Femur (tissue), 1 donor: ENCODE results near the gene H6PD.

ENCODE experiments used
- DNase-seq: peaks from one replicate; pipeline ENCODE4 v3.0.0-alpha.2; 2017

The H6PD gene, protein sequence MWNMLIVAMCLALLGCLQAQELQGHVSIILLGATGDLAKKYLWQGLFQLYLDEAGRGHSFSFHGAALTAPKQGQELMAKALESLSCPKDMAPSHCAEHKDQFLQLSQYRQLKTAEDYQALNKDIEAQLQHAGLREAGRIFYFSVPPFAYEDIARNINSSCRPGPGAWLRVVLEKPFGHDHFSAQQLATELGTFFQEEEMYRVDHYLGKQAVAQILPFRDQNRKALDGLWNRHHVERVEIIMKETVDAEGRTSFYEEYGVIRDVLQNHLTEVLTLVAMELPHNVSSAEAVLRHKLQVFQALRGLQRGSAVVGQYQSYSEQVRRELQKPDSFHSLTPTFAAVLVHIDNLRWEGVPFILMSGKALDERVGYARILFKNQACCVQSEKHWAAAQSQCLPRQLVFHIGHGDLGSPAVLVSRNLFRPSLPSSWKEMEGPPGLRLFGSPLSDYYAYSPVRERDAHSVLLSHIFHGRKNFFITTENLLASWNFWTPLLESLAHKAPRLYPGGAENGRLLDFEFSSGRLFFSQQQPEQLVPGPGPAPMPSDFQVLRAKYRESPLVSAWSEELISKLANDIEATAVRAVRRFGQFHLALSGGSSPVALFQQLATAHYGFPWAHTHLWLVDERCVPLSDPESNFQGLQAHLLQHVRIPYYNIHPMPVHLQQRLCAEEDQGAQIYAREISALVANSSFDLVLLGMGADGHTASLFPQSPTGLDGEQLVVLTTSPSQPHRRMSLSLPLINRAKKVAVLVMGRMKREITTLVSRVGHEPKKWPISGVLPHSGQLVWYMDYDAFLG

DNA sequence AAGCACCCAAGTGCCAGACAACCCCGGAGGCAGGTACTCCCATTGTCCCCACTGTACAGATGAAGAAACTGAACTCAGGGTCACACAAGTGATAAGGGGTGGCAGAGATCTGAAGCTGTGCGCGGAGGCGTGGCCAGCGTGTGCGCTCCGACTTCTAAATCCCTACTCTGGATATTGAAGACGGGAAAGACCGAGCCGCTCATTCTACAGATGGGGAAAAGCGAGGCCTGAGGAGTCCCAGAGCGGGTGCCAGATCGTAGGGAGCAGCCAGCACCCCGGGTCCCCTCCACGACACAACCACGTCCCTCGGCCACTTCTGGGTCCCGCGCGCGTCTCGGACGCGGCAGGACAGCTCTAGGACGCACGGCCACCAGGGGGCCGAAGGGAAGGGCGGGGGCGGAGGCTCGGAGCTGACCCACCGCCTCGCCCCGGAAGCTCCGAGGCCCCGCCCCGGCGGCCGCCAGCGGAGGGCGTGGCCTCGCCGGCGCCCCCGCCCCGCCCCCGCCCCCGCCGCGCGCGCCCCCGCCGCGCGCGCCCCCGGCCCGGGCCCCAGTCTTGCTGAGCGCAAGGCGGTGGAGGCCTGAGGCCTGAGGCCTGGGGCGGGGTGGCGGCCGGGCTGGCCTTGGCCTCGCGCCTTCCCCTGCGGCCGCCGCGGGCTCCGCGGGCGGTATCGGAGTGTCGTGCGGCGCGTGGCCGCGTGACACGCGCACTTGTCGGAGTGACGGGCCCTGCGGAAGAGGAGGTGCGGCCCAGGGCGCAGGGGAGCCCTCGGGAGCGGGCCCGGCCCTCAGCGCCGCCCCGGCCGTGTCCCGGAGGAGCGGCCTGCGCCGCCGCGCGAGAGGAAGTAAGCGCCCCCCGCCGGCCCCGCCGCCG is at the start of gene H6PD:
TSS of gene H6PD (plus strand) at position 552 of the 873 bp plus-strand sequence. CDS start 10,161 bp downstream, outside the sequence.
- peak; percentile 90 for DNase-seq

DNA sequence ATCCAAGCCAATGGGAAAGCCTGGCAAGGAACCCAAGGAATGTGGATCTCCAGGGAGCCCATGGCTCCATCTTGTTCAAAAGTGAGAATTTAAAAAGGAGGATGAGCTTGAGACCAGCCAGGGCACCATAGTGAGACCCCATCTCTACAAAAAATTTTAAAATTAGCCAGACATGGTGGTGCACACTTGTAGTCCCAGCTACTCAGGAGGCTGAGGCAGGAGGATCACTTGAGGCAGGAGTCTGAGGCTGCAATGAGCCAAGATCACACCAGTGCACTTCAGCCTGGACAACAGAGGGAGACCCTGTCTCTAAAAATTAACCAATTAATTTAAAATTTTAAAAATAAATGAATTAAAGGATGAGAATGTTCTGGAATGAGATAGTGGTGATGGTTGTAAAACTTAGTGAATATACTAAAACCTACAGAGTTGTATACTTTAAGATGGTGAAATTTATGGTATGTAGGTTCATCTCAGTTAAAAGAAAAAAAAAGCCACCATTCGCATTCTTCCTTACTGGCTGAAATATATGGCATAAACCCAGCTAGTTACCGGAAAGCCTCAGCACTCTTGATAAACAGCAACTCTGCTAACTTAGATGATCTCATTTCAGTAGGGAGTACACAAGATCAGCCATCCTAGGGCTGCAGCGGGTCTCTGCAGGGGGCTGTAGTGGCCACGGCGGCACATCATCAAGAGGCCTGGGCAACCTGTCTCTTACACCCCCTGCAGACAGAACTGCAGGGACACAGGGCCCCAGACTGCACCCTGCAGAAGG is 48.3 kb upstream of the H6PD start:
- DNase-seq = no peak

GRCh38 chr1:9187004-9187403 is 47.6 kb upstream of the H6PD start:
- no peak for DNase-seq

DNA sequence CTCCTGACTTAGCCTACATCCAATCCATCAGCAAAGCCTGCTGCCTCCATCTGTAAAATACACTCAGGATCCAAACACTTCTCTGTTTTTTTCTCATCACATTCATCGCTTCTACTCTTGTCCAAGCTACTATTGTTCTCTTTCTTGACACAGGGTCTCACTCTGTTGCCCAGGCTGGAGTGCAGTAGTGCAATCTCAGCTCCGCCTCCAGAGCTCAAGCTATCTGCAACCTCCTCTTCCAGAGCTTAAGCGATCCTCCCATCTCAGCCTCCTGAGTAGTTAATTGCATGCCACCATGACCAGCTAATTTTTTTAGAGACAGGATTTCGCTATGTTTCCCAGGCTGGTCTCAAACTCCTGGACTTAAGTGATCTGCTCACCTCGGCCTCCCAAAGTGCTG is 44.3 kb upstream of the H6PD start:
- DNase-seq = no peak

DNA sequence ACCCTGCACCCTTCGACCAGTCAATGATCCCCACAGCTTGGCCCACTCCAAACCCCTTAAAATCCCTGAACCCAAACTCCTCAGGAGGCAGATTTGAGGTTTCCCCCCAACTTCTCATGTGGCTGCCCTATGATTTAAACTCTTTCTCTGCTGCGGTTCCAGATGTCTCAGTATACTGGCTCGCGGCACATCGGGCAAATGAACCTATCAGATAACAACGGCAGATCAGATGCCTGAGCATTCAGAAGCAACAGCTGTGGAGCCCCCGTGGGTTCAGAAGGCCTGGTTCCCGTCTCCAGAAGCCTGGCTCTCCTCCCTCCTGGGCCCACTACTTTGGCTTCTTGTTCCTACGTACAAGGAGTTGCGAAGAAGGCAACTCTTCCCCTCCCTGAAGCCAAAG is 43.3 kb upstream of the H6PD start:
- no peak for DNase-seq

GRCh38 chr1:9192578-9193232 is 41.9 kb upstream of the H6PD start:
- DNase-seq = no peak

- DNase-seq = no peak
These were observed 41.3 kb upstream of the H6PD start for GRCh38 chr1:9193233-9193625.

DNA sequence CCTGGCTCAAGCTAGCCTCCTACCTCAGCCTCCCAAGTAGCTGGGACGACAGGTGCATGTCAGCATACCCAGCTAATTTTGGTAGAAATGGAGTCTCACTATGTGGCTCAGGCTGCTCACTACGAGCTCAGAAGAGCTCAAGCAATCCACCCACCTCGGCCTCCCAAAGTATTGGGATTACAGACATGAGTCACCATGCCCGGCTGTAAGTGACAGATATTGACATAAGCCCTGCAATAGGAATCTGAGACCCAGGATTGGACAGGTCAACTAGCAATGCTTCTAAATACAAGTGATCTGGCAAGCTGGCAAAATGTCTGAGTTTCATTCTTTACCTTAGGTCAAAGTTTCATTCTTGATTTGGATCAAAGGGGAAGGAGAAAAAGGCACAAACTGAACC is 40.5 kb upstream of the H6PD start:
- no peak for DNase-seq

DNA sequence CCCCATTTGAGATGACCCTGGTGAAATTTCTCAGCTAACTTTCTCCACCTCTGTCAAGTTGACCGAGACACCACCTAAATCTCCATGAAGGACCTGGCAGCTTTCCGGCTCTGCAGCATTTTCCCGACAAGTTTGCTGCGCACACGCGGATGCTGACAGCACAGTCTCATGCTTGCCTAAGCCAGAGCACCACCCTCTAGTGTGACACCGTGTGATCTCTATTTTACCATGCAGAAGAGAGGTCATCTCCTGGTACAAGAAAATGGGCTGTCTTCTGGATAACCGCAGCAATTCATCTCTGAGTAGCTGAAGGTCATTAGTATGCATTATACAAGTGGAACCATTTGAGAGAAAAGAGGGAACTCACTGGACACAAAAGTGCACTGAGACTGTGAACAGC is 38.9 kb upstream of the H6PD start:
- no peak for DNase-seq

GRCh38 chr1:9196129-9197040 is 38.2 kb upstream of the H6PD start:
- peak; percentile 74 for DNase-seq

- no peak for DNase-seq
These were observed 37.1 kb upstream of the H6PD start for GRCh38 chr1:9197186-9198099.

DNA sequence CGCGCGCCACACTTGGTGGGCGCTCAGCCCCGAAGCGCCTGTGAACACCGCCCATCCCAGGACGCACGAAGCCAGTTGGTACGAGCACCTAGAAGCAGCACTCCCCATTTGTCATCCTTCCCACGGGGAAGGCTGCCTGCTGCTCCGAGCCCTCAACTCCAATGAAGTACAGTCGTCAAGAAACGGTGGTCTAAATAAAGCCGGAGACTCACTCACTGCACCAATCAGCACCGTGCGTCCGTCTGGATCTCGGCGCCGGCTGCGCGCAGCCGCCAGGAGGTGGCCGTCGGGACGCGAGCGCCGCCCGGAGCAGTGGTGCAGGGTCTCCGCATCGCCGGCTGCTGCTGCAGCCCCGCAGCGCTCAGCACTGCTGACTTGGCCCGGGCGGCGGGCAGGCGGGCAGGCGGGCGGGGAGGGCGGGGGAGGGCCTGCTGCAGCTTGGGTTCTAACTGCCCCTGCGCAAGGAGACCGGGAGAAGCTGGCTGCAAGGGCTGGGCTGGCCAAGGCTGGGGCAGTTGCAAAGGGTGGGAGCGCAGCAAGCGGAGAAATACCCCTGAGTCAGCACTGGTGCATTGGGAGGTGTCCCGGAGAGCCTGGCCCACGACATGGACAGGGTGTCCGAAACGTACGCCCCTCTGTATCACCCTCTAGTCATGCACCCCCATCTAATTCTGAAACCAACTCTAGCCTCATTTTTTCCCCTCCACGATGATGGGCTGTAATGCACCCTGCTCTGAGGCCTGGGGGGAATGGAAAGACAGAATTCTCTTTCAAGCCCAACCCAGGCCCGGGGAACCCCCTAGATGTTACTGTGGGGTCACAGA is 35.8 kb upstream of the H6PD start:
- peak; percentile 43 for DNase-seq

DNA sequence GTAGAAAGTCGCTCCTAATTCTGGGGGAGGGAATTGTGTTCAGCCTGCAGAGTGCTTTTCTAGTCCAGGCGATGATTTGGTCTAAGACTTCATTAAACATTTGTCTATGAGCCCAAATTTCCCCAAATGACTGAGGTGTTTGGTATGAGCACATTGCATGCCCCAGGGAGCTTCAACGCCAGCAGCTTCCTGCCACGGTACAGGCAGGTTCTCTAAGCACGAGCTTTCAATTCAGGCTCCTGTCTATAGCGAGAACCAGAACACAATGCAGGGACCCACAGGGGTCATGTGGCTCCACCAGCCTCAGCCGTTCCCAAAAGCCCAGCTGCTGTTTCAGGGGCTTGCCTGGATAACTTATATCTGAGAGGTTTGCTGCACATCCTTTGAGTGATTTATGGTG is 34.1 kb upstream of the H6PD start:
- no peak for DNase-seq

- DNase-seq = peak; percentile 59
These were observed 33.0 kb upstream of the H6PD start for GRCh38 chr1:9201401-9202239.

DNA sequence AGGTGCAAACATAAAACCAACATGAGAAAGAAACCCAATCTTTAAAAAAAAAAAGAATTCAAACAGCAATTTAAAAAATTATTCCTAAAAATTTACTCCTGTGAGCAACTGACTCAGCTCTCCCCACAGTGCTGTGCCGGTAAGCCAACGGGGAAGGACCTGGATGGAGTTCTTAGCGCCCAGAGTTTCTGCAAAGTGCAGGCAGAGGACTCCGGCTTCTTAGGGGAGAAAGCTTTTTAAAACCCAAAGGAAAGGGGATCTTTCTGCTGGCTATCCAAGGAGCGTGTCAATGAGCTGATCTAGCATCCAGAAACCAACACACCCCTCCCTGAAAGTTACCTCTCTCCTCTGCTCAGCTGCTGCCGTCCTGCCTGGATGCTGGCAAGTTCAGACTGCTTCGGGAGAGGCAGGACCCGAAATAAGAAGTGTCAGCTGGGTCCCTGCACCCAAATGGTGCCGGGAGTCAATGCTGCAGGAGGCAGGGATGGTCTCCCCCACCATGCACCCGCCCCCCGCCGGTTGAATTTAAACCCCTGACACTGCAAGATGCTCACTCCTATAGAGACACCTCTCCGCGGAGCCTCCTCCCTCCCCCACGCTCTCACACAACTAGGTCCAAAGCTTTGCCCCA is 32.2 kb upstream of the H6PD start:
- no peak for DNase-seq

- no peak for DNase-seq
These were observed 31.0 kb upstream of the H6PD start for GRCh38 chr1:9203511-9203982.

DNA sequence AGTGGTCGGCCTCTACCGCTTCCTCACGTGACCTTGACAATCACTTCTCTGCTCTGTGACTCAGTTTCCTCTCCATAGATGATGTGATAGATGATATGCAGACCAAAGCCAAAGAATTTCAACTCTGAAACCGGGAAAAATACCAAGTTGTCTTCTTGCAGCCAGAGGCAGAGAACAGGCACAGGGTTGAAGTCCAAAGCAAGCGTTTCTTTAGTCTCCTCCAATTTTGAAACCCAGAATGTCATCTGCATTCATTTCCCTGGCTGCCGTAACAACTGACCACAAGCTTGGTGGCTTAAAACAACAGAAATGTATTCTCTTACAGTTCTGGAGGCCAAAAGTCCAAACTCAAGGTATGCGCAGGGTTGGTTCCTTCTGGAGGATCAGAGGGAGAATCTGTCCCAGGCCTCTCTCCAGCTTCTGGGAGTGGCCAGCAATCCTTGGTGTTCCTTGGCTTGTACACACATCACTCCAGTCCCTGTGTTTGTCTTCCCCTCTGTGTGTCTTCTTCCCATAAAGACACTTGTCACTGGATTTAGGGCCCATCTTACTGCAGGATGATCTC is 30.3 kb upstream of the H6PD start:
- no peak for DNase-seq
